Liver (tissue), 9 donors: ENCODE data around the gene NOL9. TPM values are rescaled to one million over a fixed set of nuclear protein-coding genes. Genes with fewer than 3 reads are reported as not detected.

ENCODE experiments used
- DNase-seq: peaks from one replicate; pipeline ENCODE4 v3.0.0-alpha.2; 2017; ENCODE audit warnings: low spot score
- H3K27ac ChIP-seq, 2 donors: one replicate each; pipeline ENCODE4 v1.7.0; 2013; ENCODE audit warnings: inconsistent platforms in 2 of 2, low read length in 2 of 2, control low read depth in 1 of 2, low read depth in 1 of 2, mild to moderate bottlenecking in 1 of 2
- H3K27me3 ChIP-seq, 4 donors: one replicate each; pipeline versions ENCODE4 v1.6.1 to v1.7.0; 2013; ENCODE audit warnings: low read length in 3 of 4, inconsistent platforms in 1 of 4, mild to moderate bottlenecking in 1 of 4, moderate library complexity in 1 of 4; ENCODE audit not compliant: control insufficient read depth in 4 of 4, insufficient read depth in 4 of 4
- H3K36me3 ChIP-seq, 4 donors: one replicate each; pipeline versions ENCODE4 v1.6.1 to v1.7.0; 2013; ENCODE audit warnings: low read length in 3 of 4, mild to moderate bottlenecking in 3 of 4, low read depth in 1 of 4, moderate library complexity in 1 of 4; ENCODE audit not compliant: control insufficient read depth in 4 of 4, insufficient read depth in 3 of 4
- H3K4me1 ChIP-seq, 4 donors: one replicate each; pipeline versions ENCODE4 v1.6.1 to v1.7.0; 2013; ENCODE audit warnings: low read length in 3 of 4, mild to moderate bottlenecking in 3 of 4, moderate library complexity in 1 of 4; ENCODE audit not compliant: control insufficient read depth in 4 of 4, insufficient read depth in 4 of 4
- H3K4me3 ChIP-seq, 3 donors: one replicate each; pipeline versions ENCODE4 v1.6.1 to v1.7.0; 2013; ENCODE audit warnings: low read length in 3 of 3, control low read depth in 1 of 3, low read depth in 1 of 3, mild to moderate bottlenecking in 1 of 3
- H3K9ac ChIP-seq, 2 donors: one replicate each; pipeline ENCODE4 v1.7.0; 2013; ENCODE audit warnings: low read length in 2 of 2, mild to moderate bottlenecking in 2 of 2, moderate library complexity in 2 of 2, control low read depth in 1 of 2, low read depth in 1 of 2
- H3K9me3 ChIP-seq, 4 donors: one replicate each; pipeline versions ENCODE4 v1.6.1 to v1.7.0; 2013; ENCODE audit warnings: low read length in 3 of 4; ENCODE audit not compliant: control insufficient read depth in 4 of 4
- ATF3 ChIP-seq: IDR thresholded peaks from 2 replicates; pipeline ENCODE4 v1.6.1; 2016; ENCODE audit warnings: antibody characterized with exemption
- CTCF ChIP-seq: fragments of 150-350 bp; IDR thresholded peaks from 2 replicates; pipeline ENCODE4 v1.5.1; 2017; ENCODE audit warnings: improper control_type of control experiment, low read depth, low read length; ENCODE audit not compliant: missing input control
- EGR1 ChIP-seq, 2 donors: IDR thresholded peaks; 2 replicates each; pipeline ENCODE4 v1.6.1; 2016 to 2018; ENCODE audit warnings: antibody characterized with exemption in 2 of 2, low read depth in 2 of 2
- FOXA1 ChIP-seq: IDR thresholded peaks from 2 replicates; pipeline ENCODE4 v1.6.1; 2016; ENCODE audit warnings: antibody characterized with exemption
- FOXA2 ChIP-seq: IDR thresholded peaks from 2 replicates; pipeline ENCODE4 v1.6.1; 2016; ENCODE audit warnings: antibody characterized with exemption
- GABPA ChIP-seq, 2 donors: IDR thresholded peaks in 1 of 2; conservative IDR thresholded peaks in 1 of 2; 2 replicates each; pipeline ENCODE4 v1.6.1; 2016; ENCODE audit warnings: antibody characterized with exemption in 2 of 2, mild to moderate bottlenecking in 1 of 2, moderate library complexity in 1 of 2
- HNF4A ChIP-seq, 2 donors: conservative IDR thresholded peaks; 2 replicates each; pipeline ENCODE4 v1.6.1; 2016; ENCODE audit warnings: antibody characterized with exemption in 2 of 2, mild to moderate bottlenecking in 2 of 2
- HNF4G ChIP-seq: IDR thresholded peaks from 2 replicates; pipeline ENCODE4 v1.6.1; 2016; ENCODE audit warnings: antibody characterized with exemption
- JUND ChIP-seq, 2 donors: IDR thresholded peaks; 2 replicates each; pipeline ENCODE4 v1.6.1; 2016; ENCODE audit warnings: antibody characterized with exemption in 2 of 2
- NR2F2 ChIP-seq: IDR thresholded peaks from 2 replicates; pipeline ENCODE4 v1.6.1; 2016; ENCODE audit warnings: antibody characterized with exemption
- RAD21 ChIP-seq, 2 donors: IDR thresholded peaks; 2 replicates each; pipeline ENCODE4 v1.6.1; 2016; ENCODE audit warnings: antibody characterized with exemption in 2 of 2, mild to moderate bottlenecking in 2 of 2
- REST ChIP-seq: IDR thresholded peaks from 2 replicates; pipeline ENCODE4 v1.6.1; 2016; ENCODE audit warnings: antibody characterized with exemption, mild to moderate bottlenecking
- RXRA ChIP-seq, 2 donors: IDR thresholded peaks; 2 replicates each; pipeline ENCODE4 v1.6.1; 2017 to 2018; ENCODE audit warnings: antibody characterized with exemption in 2 of 2, mild to moderate bottlenecking in 1 of 2
- SP1 ChIP-seq: IDR thresholded peaks from 2 replicates; pipeline ENCODE4 v1.6.1; 2018; ENCODE audit warnings: antibody characterized with exemption, mild to moderate bottlenecking
- TAF1 ChIP-seq: conservative IDR thresholded peaks from 2 replicates; pipeline ENCODE4 v1.6.1; 2016; ENCODE audit warnings: antibody characterized with exemption, mild to moderate bottlenecking
- YY1 ChIP-seq: IDR thresholded peaks from 2 replicates; pipeline ENCODE4 v1.6.1; 2016; ENCODE audit warnings: antibody characterized with exemption, mild to moderate bottlenecking
- WGBS: extraction: QIAGEN DNeasy Blood & Tissue Kit; methylation state at CpG from one replicate; pipeline ENCODE4 v1.1.7; 2013; 5-methylcytosine and 5-hydroxymethylcytosine counted together
- polyA plus RNA-seq, 2 donors: library from polyadenylated mRNA; stranded (reverse) in 1 of 2; unstranded in 1 of 2; fragments of 200-250 nt in 1 of 2; fragments of >200 nt in 1 of 2; fragmentation: Nextera tagmentation in 1 of 2; extraction: Ambion mirVana in 1 of 2; gene quantifications; one replicate each; pipeline versions ENCODE4 v1.2.1 to v1.2.3, GENCODE V29; 2013 to 2015
- total RNA-seq, 2 donors: library from RNA; depleted of rRNA; stranded (reverse); fragments of >200 nt; gene quantifications; one replicate each; pipeline ENCODE4 v1.2.3, GENCODE V29; 2014
- TF ChIP-seq, protein P1 (sequence below): IDR thresholded peaks from 2 replicates; pipeline ENCODE4 v1.6.1; 2016; ENCODE audit warnings: antibody characterized with exemption
- TF ChIP-seq, protein P2 (sequence below): IDR thresholded peaks from 2 replicates; pipeline ENCODE4 v1.6.1; 2016; ENCODE audit warnings: antibody characterized with exemption
- donor health status: healthy.
- donor health status: healthy.
- donor health status: healthy.
- donor health status: healthy.
- donor health status: healthy.

Gene NOL9
- total and polyA plus RNA-seq, 4 donors = 2.1 to 15.1 (median 9.4) TPM

- Histone ChIP-seq H3K27ac (peak overlapping the region; percentile 51 to 59), H3K27me3 (no peaks in the 10 kb centered on the region), H3K4me3 (no peak overlapping the region), H3K36me3 (peaks cover 0 to 4% (median 0%) of the 10 kb centered on the region in 4 donors), H3K9ac (no peak overlapping the region), H3K4me1 (peaks cover 18 to 63% (median 45%) of the 10 kb centered on the region in 4 donors), H3K9me3 (no peaks in the 10 kb centered on the region)
- TF ChIP-seq SP1 (peak; percentile 74), HNF4G (peak; percentile 90), FOXA1 (peak; percentile 36), RAD21 (IDR thresholded peaks at IDR 0.05) (no peak), HNF4A (conservative IDR thresholded peaks at IDR 0.05) (peak; percentile 95 to 97), RXRA (IDR thresholded peaks at IDR 0.05) (peak; percentile 45 to 53), YY1 (peak; percentile 25), GABPA (IDR thresholded peaks at IDR 0.05 in 1 of 2, conservative IDR thresholded peaks at IDR 0.05 in 1 of 2) (no peak), NR2F2 (no peak), CTCF (no peak), FOXA2 (peak; percentile 82), ATF3 (no peak), TAF1 (no peak), REST (peak; percentile 72), EGR1 (IDR thresholded peaks at IDR 0.05; ENCODE audit: low read depth in 2 of 2) (no peak), JUND (IDR thresholded peaks at IDR 0.05) (peak in 1 of 2 donors; percentile 35)
- TF ChIP-seq, protein P1, sequence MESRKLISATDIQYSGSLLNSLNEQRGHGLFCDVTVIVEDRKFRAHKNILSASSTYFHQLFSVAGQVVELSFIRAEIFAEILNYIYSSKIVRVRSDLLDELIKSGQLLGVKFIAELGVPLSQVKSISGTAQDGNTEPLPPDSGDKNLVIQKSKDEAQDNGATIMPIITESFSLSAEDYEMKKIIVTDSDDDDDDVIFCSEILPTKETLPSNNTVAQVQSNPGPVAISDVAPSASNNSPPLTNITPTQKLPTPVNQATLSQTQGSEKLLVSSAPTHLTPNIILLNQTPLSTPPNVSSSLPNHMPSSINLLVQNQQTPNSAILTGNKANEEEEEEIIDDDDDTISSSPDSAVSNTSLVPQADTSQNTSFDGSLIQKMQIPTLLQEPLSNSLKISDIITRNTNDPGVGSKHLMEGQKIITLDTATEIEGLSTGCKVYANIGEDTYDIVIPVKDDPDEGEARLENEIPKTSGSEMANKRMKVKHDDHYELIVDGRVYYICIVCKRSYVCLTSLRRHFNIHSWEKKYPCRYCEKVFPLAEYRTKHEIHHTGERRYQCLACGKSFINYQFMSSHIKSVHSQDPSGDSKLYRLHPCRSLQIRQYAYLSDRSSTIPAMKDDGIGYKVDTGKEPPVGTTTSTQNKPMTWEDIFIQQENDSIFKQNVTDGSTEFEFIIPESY = no peak
- TF ChIP-seq, protein P2, sequence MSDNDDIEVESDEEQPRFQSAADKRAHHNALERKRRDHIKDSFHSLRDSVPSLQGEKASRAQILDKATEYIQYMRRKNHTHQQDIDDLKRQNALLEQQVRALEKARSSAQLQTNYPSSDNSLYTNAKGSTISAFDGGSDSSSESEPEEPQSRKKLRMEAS = peak; percentile 14
- 29% methylated on average over 1 of the region's 1 CpG for WGBS
- peak; percentile 54 for DNase-seq
These were observed 28.1 kb upstream of the NOL9 start for GRCh38 chr1:6582370-6582769.
